Measurements from ENCODE around the gene TMPRSS6.

Gene TMPRSS6

GRCh38 chr22:37068859-37069258 is 40.7 kb downstream of the TMPRSS6 start:
- DNase-seq (ENCODE audit: low read depth in 3 of 3, low spot score in 1 of 3), result no peak

GRCh38 chr22:37067428-37067827 is 42.1 kb downstream of the TMPRSS6 start:
- no peak for DNase-seq (ENCODE audit: low read depth in 3 of 3, low spot score in 1 of 3)

- no peak for DNase-seq (ENCODE audit: low read depth in 3 of 3, low spot score in 1 of 3)
Measured at GRCh38 chr22:37065961-37066360, 43.6 kb downstream of the TMPRSS6 start.

GRCh38 chr22:37065180-37065579 is 44.3 kb downstream of the TMPRSS6 start:
- DNase-seq (ENCODE audit: low read depth in 3 of 3, low spot score in 1 of 3), result no peak

- DNase-seq (ENCODE audit: low read depth in 3 of 3, low spot score in 1 of 3), result no peak
Measured at GRCh38 chr22:37064553-37064952, 45.0 kb downstream of the TMPRSS6 start.

- no peak for DNase-seq (ENCODE audit: low read depth in 3 of 3, low spot score in 1 of 3)
Measured at GRCh38 chr22:37063431-37064420, 45.8 kb downstream of the TMPRSS6 start.

GRCh38 chr22:37062702-37063381 is 46.7 kb downstream of the TMPRSS6 start:
- no peak for DNase-seq (ENCODE audit: low read depth in 3 of 3, low spot score in 1 of 3)

- DNase-seq (ENCODE audit: low read depth in 3 of 3, low spot score in 1 of 3), result no peak
Measured at GRCh38 chr22:37062376-37062675, 47.2 kb downstream of the TMPRSS6 start.

GRCh38 chr22:37061611-37062375 is 47.7 kb downstream of the TMPRSS6 start:
- DNase-seq (ENCODE audit: low read depth in 3 of 3, low spot score in 1 of 3), result no peak

GRCh38 chr22:37060801-37061610 is 48.5 kb downstream of the TMPRSS6 start:
- DNase-seq (ENCODE audit: low read depth in 3 of 3, low spot score in 1 of 3), result no peak

- no peak for DNase-seq (ENCODE audit: low read depth in 3 of 3, low spot score in 1 of 3)
Measured at GRCh38 chr22:37059876-37060449, 49.5 kb downstream of the TMPRSS6 start.

- no peak for DNase-seq (ENCODE audit: low read depth in 3 of 3, low spot score in 1 of 3)
Measured at GRCh38 chr22:37058917-37059701, 50.4 kb downstream of the TMPRSS6 start.

GRCh38 chr22:37057796-37058510 is 51.6 kb downstream of the TMPRSS6 start:
- no peak for DNase-seq (ENCODE audit: low read depth in 3 of 3, low spot score in 1 of 3)

- DNase-seq (ENCODE audit: low read depth in 3 of 3, low spot score in 1 of 3), result no peak
Measured at GRCh38 chr22:37057226-37057625, 52.3 kb downstream of the TMPRSS6 start.

- DNase-seq (ENCODE audit: low read depth in 3 of 3, low spot score in 1 of 3), result no peak
Measured at GRCh38 chr22:37056246-37056645, 53.3 kb downstream of the TMPRSS6 start.

- DNase-seq (ENCODE audit: low read depth in 3 of 3, low spot score in 1 of 3), result no peak
Measured at GRCh38 chr22:37054600-37055365, 54.7 kb downstream of the TMPRSS6 start.

GRCh38 chr22:37054056-37054395 is 55.5 kb downstream of the TMPRSS6 start:
- DNase-seq (ENCODE audit: low read depth in 3 of 3, low spot score in 1 of 3), result no peak

- DNase-seq (ENCODE audit: low read depth in 3 of 3, low spot score in 1 of 3), result no peak
Measured at GRCh38 chr22:37053310-37054055, 56.0 kb downstream of the TMPRSS6 start.
